ENCODE data around the gene GNAO1. TPM values are rescaled to one million over a fixed set of nuclear protein-coding genes. Genes with fewer than 3 reads are reported as not detected.

Gene GNAO1
- 10 to 100 TPM; 18.2 to 45.1 (median 21.5) TPM for total RNA-seq
- long read RNA-seq, partial matches to known transcripts, result 0 of 1 reads
- long read RNA-seq, other reads (novel, unspliced or antisense), result 1 of 1 reads

DNA sequence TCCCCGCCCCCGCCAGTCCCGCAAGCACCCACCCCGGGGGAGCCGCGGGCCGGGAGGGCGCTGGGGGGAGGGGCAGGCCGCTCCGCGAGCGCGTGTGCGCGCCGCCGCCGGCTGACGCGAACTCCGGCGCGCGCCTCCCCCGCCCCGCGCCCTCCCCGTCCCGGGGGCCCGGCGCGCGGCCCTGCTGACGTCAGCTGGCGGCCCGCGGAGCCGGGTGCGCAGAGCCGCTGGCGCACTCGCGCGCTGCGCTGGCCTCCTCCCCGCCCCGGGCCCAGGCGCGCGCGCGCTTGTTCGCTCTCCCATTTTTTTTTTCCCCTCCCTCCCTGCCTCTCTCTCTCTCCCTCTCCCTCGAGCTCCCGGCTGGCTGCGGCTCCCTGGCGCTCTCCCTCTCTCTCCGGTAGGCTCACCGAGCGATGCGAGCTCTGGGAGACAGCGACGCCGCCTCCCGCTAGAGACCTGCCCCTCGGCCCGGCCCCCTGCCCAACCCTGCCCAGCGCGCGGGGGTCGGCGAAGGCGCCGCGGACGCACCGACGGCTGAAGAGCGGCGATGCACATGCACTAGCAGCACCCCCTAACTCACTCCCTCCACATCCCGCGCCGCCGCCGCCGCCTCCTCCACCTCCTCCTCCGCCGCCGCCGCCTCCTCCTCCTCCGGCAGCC, at the start of gene GNAO1:
GNAO1 (plus strand) TSS at position 334 of the 660 bp plus-strand sequence. CDS start 747 bp downstream, outside the sequence.
- ATAC-seq (peak; percentile 72 to 84 (median 80)), DNase-seq (peak; percentile 81 to 88 (median 84))
- no peaks in the 10 kb centered on the region for H3K9me3 ChIP-seq
- H3K4me3 ChIP-seq, result peak within 1 kb of the TSS; percentile 69 to 73 (median 72)
- peaks cover 0 to 35% (median 16%) of the 10 kb centered on the region in 4 donors for H3K4me1 ChIP-seq
- TF ChIP-seq POLR2A (IDR thresholded peaks at IDR 0.05), result peak; percentile 46
- TF ChIP-seq, protein P1, sequence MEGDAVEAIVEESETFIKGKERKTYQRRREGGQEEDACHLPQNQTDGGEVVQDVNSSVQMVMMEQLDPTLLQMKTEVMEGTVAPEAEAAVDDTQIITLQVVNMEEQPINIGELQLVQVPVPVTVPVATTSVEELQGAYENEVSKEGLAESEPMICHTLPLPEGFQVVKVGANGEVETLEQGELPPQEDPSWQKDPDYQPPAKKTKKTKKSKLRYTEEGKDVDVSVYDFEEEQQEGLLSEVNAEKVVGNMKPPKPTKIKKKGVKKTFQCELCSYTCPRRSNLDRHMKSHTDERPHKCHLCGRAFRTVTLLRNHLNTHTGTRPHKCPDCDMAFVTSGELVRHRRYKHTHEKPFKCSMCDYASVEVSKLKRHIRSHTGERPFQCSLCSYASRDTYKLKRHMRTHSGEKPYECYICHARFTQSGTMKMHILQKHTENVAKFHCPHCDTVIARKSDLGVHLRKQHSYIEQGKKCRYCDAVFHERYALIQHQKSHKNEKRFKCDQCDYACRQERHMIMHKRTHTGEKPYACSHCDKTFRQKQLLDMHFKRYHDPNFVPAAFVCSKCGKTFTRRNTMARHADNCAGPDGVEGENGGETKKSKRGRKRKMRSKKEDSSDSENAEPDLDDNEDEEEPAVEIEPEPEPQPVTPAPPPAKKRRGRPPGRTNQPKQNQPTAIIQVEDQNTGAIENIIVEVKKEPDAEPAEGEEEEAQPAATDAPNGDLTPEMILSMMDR (IDR thresholded peaks at IDR 0.05), result no peak
- H3K36me3 ChIP-seq, result no peaks in the 10 kb centered on the region
- H3K27me3 ChIP-seq, result no peaks in the 10 kb centered on the region
- intact Hi-C loops (cut with DNase I), result no loop called here
- WGBS (ENCODE audit: insufficient coverage, low coverage, low lambda C conversion rate, missing lambda C conversion rate), result under 1% methylated on average over 23 of the region's 91 CpGs
- peak within 1 kb of the TSS; percentile 82 to 88 (median 83) for H3K27ac ChIP-seq

DNA sequence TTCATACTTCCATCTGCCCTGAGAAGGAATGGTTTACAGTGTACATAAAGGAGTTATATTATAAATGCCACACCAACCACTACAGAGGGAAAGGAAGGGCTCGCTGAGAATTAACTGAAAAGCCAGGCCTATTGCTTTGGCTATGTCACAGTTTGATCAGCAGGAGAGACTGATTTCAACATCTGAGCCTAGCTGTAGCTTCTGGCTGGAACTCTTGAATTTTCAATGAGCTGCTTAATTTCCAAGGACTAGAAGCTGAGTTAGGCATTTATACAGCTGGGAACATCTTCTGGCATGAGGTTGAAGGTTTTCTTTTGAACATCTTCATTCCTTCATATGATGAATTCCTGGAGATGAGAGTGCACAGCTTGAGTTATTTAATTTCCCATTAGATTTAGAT, 47.6 kb upstream of the GNAO1 start:
- no peak for ATAC-seq
- H3K27ac ChIP-seq, result no peak overlapping the region
- no peak overlapping the region for H3K4me3 ChIP-seq
- DNase-seq, result no peak
- H3K9me3 ChIP-seq, result no peaks in the 10 kb centered on the region
- no peak for TF ChIP-seq POLR2A (IDR thresholded peaks at IDR 0.05)
- TF ChIP-seq, protein P1 (IDR thresholded peaks at IDR 0.05), result no peak
- H3K4me1 ChIP-seq, result no peaks in the 10 kb centered on the region
- 64% methylated on average over 1 of the region's 1 CpG for WGBS (ENCODE audit: insufficient coverage, low coverage, low lambda C conversion rate, missing lambda C conversion rate)
- no peaks in the 10 kb centered on the region for H3K27me3 ChIP-seq
- intact Hi-C loops (cut with DNase I), result no loop called here
- no peaks in the 10 kb centered on the region for H3K36me3 ChIP-seq

DNA sequence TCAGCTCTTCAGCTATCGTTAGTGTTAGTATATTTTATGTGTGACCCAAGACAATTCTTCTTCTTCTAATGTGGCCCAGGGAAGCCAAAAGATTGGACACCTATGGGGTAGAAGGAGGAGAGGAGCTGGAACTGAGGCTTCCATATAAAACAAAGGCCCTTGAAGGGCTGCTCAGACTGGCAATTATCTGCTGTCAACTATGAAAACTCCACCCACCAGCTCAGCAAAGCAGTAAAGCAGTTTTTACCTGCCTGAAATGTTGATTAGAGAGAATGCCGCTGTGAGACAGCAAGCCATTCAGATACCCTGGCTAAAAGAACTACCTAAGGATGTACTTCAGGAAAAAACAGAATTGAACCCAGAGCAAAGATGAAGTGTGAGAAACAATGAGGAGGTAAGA, 45.9 kb upstream of the GNAO1 start:
- H3K27me3 ChIP-seq, result no peaks in the 10 kb centered on the region
- no peak overlapping the region for H3K27ac ChIP-seq
- no peaks in the 10 kb centered on the region for H3K36me3 ChIP-seq
- no peak for ATAC-seq
- 96% methylated on average over 2 of the region's 2 CpGs for WGBS (ENCODE audit: insufficient coverage, low coverage, low lambda C conversion rate, missing lambda C conversion rate)
- DNase-seq, result no peak
- intact Hi-C loops (cut with DNase I), result no loop called here
- TF ChIP-seq POLR2A (IDR thresholded peaks at IDR 0.05), result no peak
- TF ChIP-seq, protein P1 (IDR thresholded peaks at IDR 0.05), result no peak
- H3K4me1 ChIP-seq, result no peaks in the 10 kb centered on the region
- H3K4me3 ChIP-seq, result no peak overlapping the region
- H3K9me3 ChIP-seq, result no peaks in the 10 kb centered on the region

DNA sequence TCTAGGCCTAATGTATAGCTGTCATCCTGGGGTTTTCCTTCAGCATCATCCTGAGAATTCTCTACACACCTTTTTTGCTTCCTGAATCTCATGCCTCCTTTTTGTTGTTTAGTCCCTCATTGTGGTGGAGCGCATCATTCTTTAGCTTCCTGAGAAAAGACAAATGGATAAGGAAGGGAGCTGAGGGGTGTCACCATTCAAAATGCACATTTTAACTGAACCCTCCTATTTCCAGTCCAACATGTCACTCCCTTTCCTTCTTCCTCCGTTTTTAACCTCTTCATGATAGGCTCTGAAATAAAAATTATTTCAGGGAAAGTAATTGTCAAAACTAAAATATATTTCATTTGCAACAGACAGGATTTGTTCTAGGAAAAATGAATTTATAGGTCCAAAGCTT, 39.7 kb upstream of the GNAO1 start:
- H3K9me3 ChIP-seq, result no peaks in the 10 kb centered on the region
- H3K27ac ChIP-seq, result no peak overlapping the region
- H3K27me3 ChIP-seq, result no peaks in the 10 kb centered on the region
- intact Hi-C loops (cut with DNase I), result no loop called here
- no peak for DNase-seq
- no peaks in the 10 kb centered on the region for H3K4me1 ChIP-seq
- H3K36me3 ChIP-seq, result no peaks in the 10 kb centered on the region
- WGBS (ENCODE audit: insufficient coverage, low coverage, low lambda C conversion rate, missing lambda C conversion rate), result 69% methylated on average over 2 of the region's 2 CpGs
- H3K4me3 ChIP-seq, result no peak overlapping the region
- no peak for ATAC-seq
- TF ChIP-seq POLR2A (IDR thresholded peaks at IDR 0.05), result no peak
- TF ChIP-seq, protein P1 (IDR thresholded peaks at IDR 0.05), result no peak
